SU-DHL-6 (cell line): ENCODE data around the gene ARHGAP27.
"Not testable (repeated sequence)": the region's sequence is repeated elsewhere in the genome, so short reads cannot be mapped to it uniquely, and the experiment has no call there.

Experiments
- H2AFZ ChIP-seq: fragments of 200-600 bp; sonication (generic); 2 replicates; pipeline ENCODE4 v1.6.1; 2014; ENCODE audit warnings: low read depth, mild to moderate bottlenecking, moderate library complexity, mixed read lengths, antibody characterized with exemption, low read length; ENCODE audit not compliant: severe bottlenecking
- H3F3A ChIP-seq: fragments of 200-600 bp; shearing (Covaris generic); 2 replicates; pipeline ENCODE4 v1.6.0; 2016; ENCODE audit warnings: antibody characterized with exemption, mild to moderate bottlenecking; ENCODE audit not compliant: insufficient read depth
- H3K27ac ChIP-seq: fragments of 200-600 bp; sonication (generic); 2 replicates; pipeline ENCODE4 v1.5.1; 2016; ENCODE audit warnings: low read depth, mild to moderate bottlenecking, low read length, moderate library complexity, mixed read lengths
- H3K27me3 ChIP-seq: fragments of 200-600 bp; sonication (generic), shearing (Covaris generic); 2 replicates; pipeline ENCODE4 v1.6.0; 2014; ENCODE audit warnings: mild to moderate bottlenecking, low read length
- H3K36me3 ChIP-seq: fragments of 200-600 bp; sonication (generic); 2 replicates; pipeline ENCODE4 v1.6.1; 2014; ENCODE audit warnings: mild to moderate bottlenecking, low read length, mixed read lengths
- H3K4me2 ChIP-seq: fragments of 300-600, 200-600 bp; shearing (Covaris generic), sonication (generic); 2 replicates; pipeline ENCODE4 v1.6.0; 2014; ENCODE audit warnings: low read length, low read depth, mild to moderate bottlenecking; ENCODE audit not compliant: poor library complexity, severe bottlenecking
- H3K4me3 ChIP-seq: fragments of 200-600 bp; sonication (generic); 2 replicates; pipeline ENCODE4 v1.5.1; 2014; ENCODE audit warnings: antibody characterized with exemption, low read length, mild to moderate bottlenecking, mixed read lengths; ENCODE audit not compliant: insufficient read depth, poor library complexity, severe bottlenecking
- H3K79me2 ChIP-seq: fragments of 200-600 bp; sonication (generic); 2 replicates; pipeline ENCODE4 v1.6.1; 2014; ENCODE audit warnings: mild to moderate bottlenecking, low read length, moderate library complexity; ENCODE audit not compliant: insufficient read depth
- H3K9ac ChIP-seq: fragments of 200-600 bp; sonication (generic); 2 replicates; pipeline ENCODE4 v1.7.0; 2014; ENCODE audit warnings: mild to moderate bottlenecking, low read length
- H3K9me2 ChIP-seq: fragments of 200-600 bp; sonication (generic); replicated peaks from 2 replicates; pipeline ENCODE4 v1.6.1; 2014; ENCODE audit warnings: low read length; ENCODE audit not compliant: insufficient read depth
- H3K9me3 ChIP-seq: fragments of 200-600 bp; sonication (generic); 2 replicates; pipeline ENCODE4 v1.6.1; 2014; ENCODE audit warnings: low read length, mixed read lengths; ENCODE audit not compliant: insufficient read depth
- H4K20me1 ChIP-seq: fragments of 200-600 bp; sonication (generic); 2 replicates; pipeline ENCODE4 v1.6.1; 2014; ENCODE audit warnings: low read depth, mild to moderate bottlenecking, antibody characterized with exemption, low read length, moderate library complexity, mixed read lengths
- CTCF ChIP-seq: fragments of 200-600 bp; sonication (generic); IDR thresholded peaks from one replicate; pipeline ENCODE4 v1.5.1; 2017; ENCODE audit warnings: antibody characterized with exemption, mild to moderate bottlenecking, low read length, moderate library complexity; ENCODE audit not compliant: insufficient read depth, poor library complexity, severe bottlenecking
- EZH2phosphoT487 ChIP-seq: fragments of 200-600 bp; sonication (generic), shearing (Covaris generic); conservative IDR thresholded peaks from 2 replicates; pipeline ENCODE4 v1.6.1; 2018; ENCODE audit warnings: mild to moderate bottlenecking, antibody characterized with exemption, low read length, moderate library complexity, mixed read lengths

The ARHGAP27 gene

GRCh38 chr17:45345554-45346215 is 87.0 kb downstream of the ARHGAP27 start:
- no peaks in the 10 kb centered on the region for H3K36me3 ChIP-seq
- H4K20me1 ChIP-seq = no peaks in the 10 kb centered on the region
- H3K27me3 ChIP-seq = no peaks in the 10 kb centered on the region
- H3F3A ChIP-seq = no peaks in the 10 kb centered on the region
- H3K4me2 ChIP-seq = no peak overlapping the region
- H3K9me2 ChIP-seq = no peaks in the 10 kb centered on the region
- H3K9ac ChIP-seq = no peak overlapping the region
- no peak overlapping the region for H2AFZ ChIP-seq
- no peak for TF ChIP-seq EZH2phosphoT487
- TF ChIP-seq CTCF = no peak
- H3K9me3 ChIP-seq = no peaks in the 10 kb centered on the region
- H3K4me3 ChIP-seq = no peak overlapping the region
- no peaks in the 10 kb centered on the region for H3K79me2 ChIP-seq
- no peak overlapping the region for H3K27ac ChIP-seq

GRCh38 chr17:45345246-45345553 is 87.5 kb downstream of the ARHGAP27 start:
- Histone ChIP-seq H3K9me2 (no peaks in the 10 kb centered on the region), H3K79me2 (no peaks in the 10 kb centered on the region), H3F3A (no peaks in the 10 kb centered on the region), H4K20me1 (no peaks in the 10 kb centered on the region), H2AFZ (no peak overlapping the region), H3K4me3 (no peak overlapping the region), H3K27me3 (no peaks in the 10 kb centered on the region), H3K9ac (no peak overlapping the region), H3K4me2 (no peak overlapping the region), H3K27ac (no peak overlapping the region), H3K9me3 (no peaks in the 10 kb centered on the region), H3K36me3 (no peaks in the 10 kb centered on the region)
- no peak for TF ChIP-seq EZH2phosphoT487
- TF ChIP-seq CTCF = no peak

- not testable (repeated sequence) for H3K9ac ChIP-seq, H3K4me3 ChIP-seq, H4K20me1 ChIP-seq, H3K9me3 ChIP-seq, H3K9me2 ChIP-seq, H3K27ac ChIP-seq, H3F3A ChIP-seq, H3K27me3 ChIP-seq, H3K4me2 ChIP-seq, H2AFZ ChIP-seq, H3K79me2 ChIP-seq, H3K36me3 ChIP-seq
These were observed 88.6 kb downstream of the ARHGAP27 start for GRCh38 chr17:45343967-45344664.
